ENCODE results near the gene LRP1.
A peak's percentile ranks its signal among the peaks of the same experiment; 100 is the strongest.

LRP1 gene

GRCh38 chr12:57106021-57106708 lies 22.1 kb upstream of the LRP1 start:
- Histone ChIP-seq H3K9me3 (ENCODE audit: control insufficient read depth in 1 of 2, low read length in 2 of 2) (no peaks in the 10 kb centered on the region), H3K36me3 (ENCODE audit: control insufficient read depth in 1 of 2, insufficient read depth in 2 of 2, low read length in 2 of 2) (peaks cover 35 to 53% of the 10 kb centered on the region in 2 donors), H3K27me3 (ENCODE audit: low read depth, low read length) (no peaks in the 10 kb centered on the region), H3K4me3 (ENCODE audit: low read depth in 1 of 2, low read length in 2 of 2) (no peak overlapping the region), H3K27ac (ENCODE audit: low read length) (no peak overlapping the region), H3K4me1 (ENCODE audit: control insufficient read depth in 1 of 2, insufficient read depth in 2 of 2, low read length in 2 of 2) (peaks cover 20 to 42% of the 10 kb centered on the region in 2 donors)

GRCh38 chr12:57107456-57108155 lies 20.7 kb upstream of the LRP1 start:
- H3K9me3 ChIP-seq (ENCODE audit: control insufficient read depth in 1 of 2, low read length in 2 of 2) = no peaks in the 10 kb centered on the region
- no peaks in the 10 kb centered on the region for H3K27me3 ChIP-seq (ENCODE audit: low read depth, low read length)
- H3K36me3 ChIP-seq (ENCODE audit: control insufficient read depth in 1 of 2, insufficient read depth in 2 of 2, low read length in 2 of 2) = peaks cover 35 to 48% of the 10 kb centered on the region in 2 donors
- H3K27ac ChIP-seq (ENCODE audit: low read length) = no peak overlapping the region
- H3K4me1 ChIP-seq (ENCODE audit: control insufficient read depth in 1 of 2, insufficient read depth in 2 of 2, low read length in 2 of 2) = peaks cover 20 to 46% of the 10 kb centered on the region in 2 donors
- no peak overlapping the region for H3K4me3 ChIP-seq (ENCODE audit: low read depth in 1 of 2, low read length in 2 of 2)

- Histone ChIP-seq H3K27ac (ENCODE audit: low read length) (peak overlapping the region; percentile 100), H3K27me3 (ENCODE audit: low read depth, low read length) (no peaks in the 10 kb centered on the region), H3K9me3 (ENCODE audit: control insufficient read depth in 1 of 2, low read length in 2 of 2) (no peaks in the 10 kb centered on the region), H3K4me1 (ENCODE audit: control insufficient read depth in 1 of 2, insufficient read depth in 2 of 2, low read length in 2 of 2) (peaks cover 20 to 48% of the 10 kb centered on the region in 2 donors), H3K36me3 (ENCODE audit: control insufficient read depth in 1 of 2, insufficient read depth in 2 of 2, low read length in 2 of 2) (peaks cover 34 to 39% of the 10 kb centered on the region in 2 donors), H3K4me3 (ENCODE audit: low read depth in 1 of 2, low read length in 2 of 2) (peak overlapping the region; percentile 93 to 95)
These were observed 18.8 kb upstream of the LRP1 start for GRCh38 chr12:57109207-57110103.

- Histone ChIP-seq H3K36me3 (ENCODE audit: control insufficient read depth in 1 of 2, insufficient read depth in 2 of 2, low read length in 2 of 2) (peaks cover 25 to 29% of the 10 kb centered on the region in 2 donors), H3K9me3 (ENCODE audit: control insufficient read depth in 1 of 2, low read length in 2 of 2) (no peaks in the 10 kb centered on the region), H3K27ac (ENCODE audit: low read length) (peak overlapping the region; percentile 100), H3K4me1 (ENCODE audit: control insufficient read depth in 1 of 2, insufficient read depth in 2 of 2, low read length in 2 of 2) (peaks cover 20 to 48% of the 10 kb centered on the region in 2 donors), H3K4me3 (ENCODE audit: low read depth in 1 of 2, low read length in 2 of 2) (peak overlapping the region; percentile 93 to 95), H3K27me3 (ENCODE audit: low read depth, low read length) (no peaks in the 10 kb centered on the region)
These were observed 17.9 kb upstream of the LRP1 start for GRCh38 chr12:57110104-57111030.

- peaks cover 20 to 43% of the 10 kb centered on the region in 2 donors for H3K4me1 ChIP-seq (ENCODE audit: control insufficient read depth in 1 of 2, insufficient read depth in 2 of 2, low read length in 2 of 2)
- peak within 1 kb of the TSS; percentile 93 to 95 for H3K4me3 ChIP-seq (ENCODE audit: low read depth in 1 of 2, low read length in 2 of 2)
- H3K27ac ChIP-seq (ENCODE audit: low read length) = peak within 1 kb of the TSS; percentile 100
- peaks cover 17 to 21% of the 10 kb centered on the region in 2 donors for H3K36me3 ChIP-seq (ENCODE audit: control insufficient read depth in 1 of 2, insufficient read depth in 2 of 2, low read length in 2 of 2)
- H3K9me3 ChIP-seq (ENCODE audit: control insufficient read depth in 1 of 2, low read length in 2 of 2) = no peaks in the 10 kb centered on the region
- no peaks in the 10 kb centered on the region for H3K27me3 ChIP-seq (ENCODE audit: low read depth, low read length)
These were observed 17.1 kb upstream of the LRP1 start, which contains the start of gene STAT6 for GRCh38 chr12:57111031-57111734. Gene STAT6, minus strand, starts transcription at chr12:57111362. Its CDS starts 3,084 bp downstream, at chr12:57108278.

GRCh38 chr12:57112492-57113294 lies 15.6 kb upstream of the LRP1 start:
- Histone ChIP-seq H3K4me1 (ENCODE audit: control insufficient read depth in 1 of 2, insufficient read depth in 2 of 2, low read length in 2 of 2) (peaks cover 17 to 28% of the 10 kb centered on the region in 2 donors), H3K27ac (ENCODE audit: low read length) (peak overlapping the region; percentile 100), H3K4me3 (ENCODE audit: low read depth in 1 of 2, low read length in 2 of 2) (peak overlapping the region; percentile 93 to 95), H3K27me3 (ENCODE audit: low read depth, low read length) (no peaks in the 10 kb centered on the region), H3K36me3 (ENCODE audit: control insufficient read depth in 1 of 2, insufficient read depth in 2 of 2, low read length in 2 of 2) (peaks cover 6 to 7% of the 10 kb centered on the region in 2 donors), H3K9me3 (ENCODE audit: control insufficient read depth in 1 of 2, low read length in 2 of 2) (no peaks in the 10 kb centered on the region)

GRCh38 chr12:57116580-57117281 lies 11.6 kb upstream of the LRP1 start:
- Histone ChIP-seq H3K4me1 (ENCODE audit: control insufficient read depth in 1 of 2, insufficient read depth in 2 of 2, low read length in 2 of 2) (peaks cover 0 to 6% of the 10 kb centered on the region in 2 donors), H3K4me3 (ENCODE audit: low read depth in 1 of 2, low read length in 2 of 2) (no peak overlapping the region), H3K36me3 (ENCODE audit: control insufficient read depth in 1 of 2, insufficient read depth in 2 of 2, low read length in 2 of 2) (no peaks in the 10 kb centered on the region), H3K9me3 (ENCODE audit: control insufficient read depth in 1 of 2, low read length in 2 of 2) (no peaks in the 10 kb centered on the region), H3K27ac (ENCODE audit: low read length) (no peak overlapping the region), H3K27me3 (ENCODE audit: low read depth, low read length) (no peaks in the 10 kb centered on the region)

- Histone ChIP-seq H3K4me1 (ENCODE audit: control insufficient read depth in 1 of 2, insufficient read depth in 2 of 2, low read length in 2 of 2) (no peaks in the 10 kb centered on the region), H3K36me3 (ENCODE audit: control insufficient read depth in 1 of 2, insufficient read depth in 2 of 2, low read length in 2 of 2) (no peaks in the 10 kb centered on the region), H3K27ac (ENCODE audit: low read length) (no peak overlapping the region), H3K9me3 (ENCODE audit: control insufficient read depth in 1 of 2, low read length in 2 of 2) (no peaks in the 10 kb centered on the region), H3K4me3 (ENCODE audit: low read depth in 1 of 2, low read length in 2 of 2) (no peak overlapping the region), H3K27me3 (ENCODE audit: low read depth, low read length) (no peaks in the 10 kb centered on the region)
These were observed 9.5 kb upstream of the LRP1 start for GRCh38 chr12:57118711-57119271.
